GM23338 (cell line): Measurements from ENCODE around the gene ABCF3.

Experiments
- CREB1 ChIP-seq: fragments of 250-450 bp; sonication (Bioruptor Pico); IDR thresholded peaks from 2 replicates; pipeline ENCODE4 v1.5.0; 2020; ENCODE audit warnings: low read depth, mild to moderate bottlenecking, moderate library complexity
- CTCF ChIP-seq, 2 experiments: fragments of 200-600 bp in 1 of 2; sonication (generic) in 1 of 2; conservative IDR thresholded peaks; 2 replicates each; pipeline versions ENCODE4 v1.5.1 to v1.6.1; 2016 to 2017; ENCODE audit warnings: antibody characterized with exemption in 2 of 2, low read depth in 2 of 2, mild to moderate bottlenecking in 2 of 2, moderate library complexity in 1 of 2
- ETS1 ChIP-seq: IDR thresholded peaks from 2 replicates; pipeline ENCODE4 v1.6.1; 2016; ENCODE audit warnings: antibody characterized with exemption
- EZH2 ChIP-seq: fragments of 200-600 bp; sonication (generic); IDR thresholded peaks from one replicate; pipeline ENCODE4 v1.8.0; 2017; ENCODE audit warnings: antibody characterized with exemption, mild to moderate bottlenecking, low read depth; ENCODE audit not compliant: unreplicated experiment
- EZH2phosphoT487 ChIP-seq: fragments of 200-600 bp; sonication (generic); IDR thresholded peaks from one replicate; pipeline ENCODE4 v1.8.1; 2018; ENCODE audit warnings: antibody characterized with exemption; ENCODE audit not compliant: unreplicated experiment
- JUNB ChIP-seq: IDR thresholded peaks from one replicate; pipeline ENCODE4 v1.6.1; 2016; ENCODE audit warnings: antibody characterized with exemption; ENCODE audit not compliant: unreplicated experiment
- POLR2AphosphoS5 ChIP-seq: IDR thresholded peaks from 2 replicates; pipeline ENCODE4 v1.6.1; 2016; ENCODE audit warnings: antibody characterized with exemption, low read depth
- REST ChIP-seq: IDR thresholded peaks from one replicate; pipeline ENCODE4 v1.6.1; 2018; ENCODE audit warnings: antibody characterized with exemption; ENCODE audit not compliant: unreplicated experiment
- STAT1 ChIP-seq: IDR thresholded peaks from one replicate; pipeline ENCODE4 v1.6.1; 2016; ENCODE audit warnings: antibody characterized with exemption; ENCODE audit not compliant: unreplicated experiment
- ZNF114 ChIP-seq: fragments of 250-450 bp; sonication (Bioruptor Pico); IDR thresholded peaks from 2 replicates; pipeline ENCODE4 v1.5.0; 2020; ENCODE audit warnings: mild to moderate bottlenecking, moderate library complexity
- ZNF331 ChIP-seq: fragments of 250-450 bp; sonication (Bioruptor Pico); IDR thresholded peaks from 2 replicates; pipeline ENCODE4 v1.5.0; 2020; ENCODE audit warnings: low read depth, mild to moderate bottlenecking, moderate library complexity

DNA sequence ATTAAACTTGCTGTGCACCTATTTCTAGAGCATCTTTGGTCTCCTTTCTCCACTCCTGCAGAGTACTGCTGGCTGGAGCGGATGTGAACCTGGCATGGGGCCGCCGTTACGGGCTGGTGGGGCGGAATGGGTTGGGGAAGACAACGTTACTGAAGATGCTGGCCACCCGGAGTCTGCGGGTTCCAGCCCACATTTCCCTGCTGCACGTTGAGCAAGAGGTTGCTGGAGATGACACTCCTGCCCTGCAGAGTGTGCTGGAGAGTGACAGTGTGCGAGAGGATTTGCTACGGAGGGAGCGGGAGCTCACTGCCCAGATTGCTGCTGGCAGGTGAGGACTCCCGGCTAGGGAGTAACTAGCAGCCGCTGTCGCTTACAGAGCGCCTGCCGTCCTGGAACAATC, 2.1 kb downstream of the ABCF3 start:
- no peak for TF ChIP-seq POLR2AphosphoS5
- TF ChIP-seq CTCF (conservative IDR thresholded peaks at IDR 0.05; ENCODE audit: low read depth in 2 of 2) = no peak
- no peak for TF ChIP-seq EZH2phosphoT487
- no peak for TF ChIP-seq ZNF114
- no peak for TF ChIP-seq EZH2
- TF ChIP-seq REST = no peak
- TF ChIP-seq CREB1 (CRISPR knock-in tag) = no peak
- TF ChIP-seq STAT1 = no peak
- no peak for TF ChIP-seq ZNF331 (CRISPR knock-in tag)
- no peak for TF ChIP-seq ETS1
- no peak for TF ChIP-seq JUNB
